ENCODE results near the gene PARP6. TPM values are rescaled to one million over a fixed set of nuclear protein-coding genes. Genes with fewer than 3 reads are reported as not detected.
A peak's percentile ranks its signal among the peaks of the same experiment; 100 is the strongest.

Gene PARP6
- polyA plus RNA-seq, 3 donors = 12.9 to 165 (median 13.5) TPM

GRCh38 chr15:72319985-72320671, 47.8 kb upstream of the PARP6 start, which contains the start of gene CELF6:
Gene CELF6, minus strand, starts transcription at chr15:72320157. Its CDS starts 283 bp downstream, at chr15:72319874.
- intact Hi-C loops (cut with micrococcal nuclease) = loop anchor here (1.0 to 10.0 kb wide), 9 partner anchors 19 to 465 kb away; partner anchors contain the start of genes ARIH1 (in 2 of the 2), HEXA (in 2 of the 2) and ADPGK (in 1 of the 2)
- no peaks in the 10 kb centered on the region for H3K79me2 ChIP-seq (ENCODE audit: insufficient read depth, low read length)
- H3K36me3 Mint-ChIP-seq = peaks cover 3 to 14% of the 10 kb centered on the region in 2 donors
- H3K9ac ChIP-seq (ENCODE audit: insufficient read depth, low read length, poor library complexity, severe bottlenecking) = peak within 1 kb of the TSS; percentile 24
- H4K20me1 ChIP-seq (ENCODE audit: insufficient read depth, low read length) = peaks cover 10% of the 10 kb centered on the region
- H3K9me3 Mint-ChIP-seq = peaks cover 1 to 16% (median 8%) of the 10 kb centered on the region in 7 donors
- H3K4me3 Mint-ChIP-seq = peak within 1 kb of the TSS; percentile 75 to 89
- peak within 1 kb of the TSS; percentile 22 to 63 (median 26) for H3K4me3 ChIP-seq (replicated peaks in 1 of 3; ENCODE audit: low read depth in 2 of 3, low read length in 3 of 3)
- TF ChIP-seq, protein P1, sequence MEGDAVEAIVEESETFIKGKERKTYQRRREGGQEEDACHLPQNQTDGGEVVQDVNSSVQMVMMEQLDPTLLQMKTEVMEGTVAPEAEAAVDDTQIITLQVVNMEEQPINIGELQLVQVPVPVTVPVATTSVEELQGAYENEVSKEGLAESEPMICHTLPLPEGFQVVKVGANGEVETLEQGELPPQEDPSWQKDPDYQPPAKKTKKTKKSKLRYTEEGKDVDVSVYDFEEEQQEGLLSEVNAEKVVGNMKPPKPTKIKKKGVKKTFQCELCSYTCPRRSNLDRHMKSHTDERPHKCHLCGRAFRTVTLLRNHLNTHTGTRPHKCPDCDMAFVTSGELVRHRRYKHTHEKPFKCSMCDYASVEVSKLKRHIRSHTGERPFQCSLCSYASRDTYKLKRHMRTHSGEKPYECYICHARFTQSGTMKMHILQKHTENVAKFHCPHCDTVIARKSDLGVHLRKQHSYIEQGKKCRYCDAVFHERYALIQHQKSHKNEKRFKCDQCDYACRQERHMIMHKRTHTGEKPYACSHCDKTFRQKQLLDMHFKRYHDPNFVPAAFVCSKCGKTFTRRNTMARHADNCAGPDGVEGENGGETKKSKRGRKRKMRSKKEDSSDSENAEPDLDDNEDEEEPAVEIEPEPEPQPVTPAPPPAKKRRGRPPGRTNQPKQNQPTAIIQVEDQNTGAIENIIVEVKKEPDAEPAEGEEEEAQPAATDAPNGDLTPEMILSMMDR (IDR thresholded peaks at IDR 0.05) = no peak
- peaks cover 20% of the 10 kb centered on the region for H3K4me1 Mint-ChIP-seq
- DNase-seq = peak; percentile 87 to 96 (median 91)
- peaks cover 8% of the 10 kb centered on the region in 2 donors for H3K4me1 ChIP-seq (ENCODE audit: control insufficient read depth in 1 of 2, insufficient read depth in 2 of 2, low read length in 2 of 2)
- peaks cover 19 to 22% (median 20%) of the 10 kb centered on the region in 3 donors for H3K27me3 Mint-ChIP-seq (ENCODE audit: low read depth in 3 of 3)
- peak within 1 kb of the TSS in 1 of 2 donors; percentile 20 for H3K27ac ChIP-seq (ENCODE audit: low read depth in 1 of 2, low read length in 2 of 2)
- H3K27ac Mint-ChIP-seq = peak within 1 kb of the TSS; percentile 15 to 92 (median 85)
- H2AFZ ChIP-seq (ENCODE audit: insufficient read depth, low read depth, low read length, poor library complexity, severe bottlenecking) = peak within 1 kb of the TSS; percentile 33
- H3K4me2 ChIP-seq (replicated peaks; ENCODE audit: extremely low read depth, low read length, poor library complexity, severe bottlenecking) = peak within 1 kb of the TSS; percentile 74
- H3K9me3 ChIP-seq (replicated peaks in 1 of 2; ENCODE audit: control insufficient read depth in 1 of 2, insufficient read depth in 1 of 2, low read length in 2 of 2) = no peaks in the 10 kb centered on the region
- under 1% methylated on average over 46 of the region's 58 CpGs for WGBS (ENCODE audit: insufficient coverage)
- H3K36me3 ChIP-seq (replicated peaks in 1 of 2; ENCODE audit: control insufficient read depth in 1 of 2, insufficient read depth in 2 of 2, low read length in 2 of 2) = no peaks in the 10 kb centered on the region
- H3K27me3 ChIP-seq (ENCODE audit: control insufficient read depth in 2 of 2, insufficient read depth in 2 of 2, low read length in 2 of 2) = peaks cover 0 to 11% of the 10 kb centered on the region in 2 donors

GRCh38 chr15:72319360-72319984, 47.1 kb upstream of the PARP6 start:
- Mint-ChIP-seq H3K4me3 (peak overlapping the region; percentile 40 to 83), H3K4me1 (peaks cover 20% of the 10 kb centered on the region), H3K27me3 (ENCODE audit: low read depth in 3 of 3) (peaks cover 19 to 22% (median 20%) of the 10 kb centered on the region in 3 donors), H3K27ac (peak overlapping the region in 3 of 7 donors; percentile 19 to 88 (median 44)), H3K36me3 (peaks cover 0 to 9% of the 10 kb centered on the region in 2 donors), H3K9me3 (peaks cover 1 to 16% (median 7%) of the 10 kb centered on the region in 7 donors)
- H3K9me3 ChIP-seq (replicated peaks in 1 of 2; ENCODE audit: control insufficient read depth in 1 of 2, insufficient read depth in 1 of 2, low read length in 2 of 2) = no peaks in the 10 kb centered on the region
- H3K4me3 ChIP-seq (replicated peaks in 1 of 3; ENCODE audit: low read depth in 2 of 3, low read length in 3 of 3) = peak overlapping the region in 1 of 3 experiments; percentile 63
- no peaks in the 10 kb centered on the region for H3K36me3 ChIP-seq (replicated peaks in 1 of 2; ENCODE audit: control insufficient read depth in 1 of 2, insufficient read depth in 2 of 2, low read length in 2 of 2)
- no peaks in the 10 kb centered on the region for H3K79me2 ChIP-seq (ENCODE audit: insufficient read depth, low read length)
- TF ChIP-seq, protein P1 (IDR thresholded peaks at IDR 0.05) = no peak
- peaks cover 10% of the 10 kb centered on the region for H4K20me1 ChIP-seq (ENCODE audit: insufficient read depth, low read length)
- peak; percentile 57 to 63 (median 59) for DNase-seq
- intact Hi-C loops (cut with micrococcal nuclease) = loop anchor here (5.0 to 10.0 kb wide), 5 partner anchors 55 to 355 kb away; partner anchors contain the start of genes HEXA (in 2 of the 2) and ARIH1 (in 1 of the 2)
- no peak overlapping the region for H3K27ac ChIP-seq (ENCODE audit: low read depth in 1 of 2, low read length in 2 of 2)
- H3K4me1 ChIP-seq (ENCODE audit: control insufficient read depth in 1 of 2, insufficient read depth in 2 of 2, low read length in 2 of 2) = peaks cover 8% of the 10 kb centered on the region in 2 donors
- peak overlapping the region; percentile 74 for H3K4me2 ChIP-seq (replicated peaks; ENCODE audit: extremely low read depth, low read length, poor library complexity, severe bottlenecking)
- WGBS (ENCODE audit: insufficient coverage) = 19% methylated on average over 31 of the region's 48 CpGs
- H3K9ac ChIP-seq (ENCODE audit: insufficient read depth, low read length, poor library complexity, severe bottlenecking) = no peak overlapping the region
- H2AFZ ChIP-seq (ENCODE audit: insufficient read depth, low read depth, low read length, poor library complexity, severe bottlenecking) = no peak overlapping the region
- H3K27me3 ChIP-seq (ENCODE audit: control insufficient read depth in 2 of 2, insufficient read depth in 2 of 2, low read length in 2 of 2) = peaks cover 0 to 11% of the 10 kb centered on the region in 2 donors

Data from CD14-positive monocyte (primary cell).